Activated CD8-positive, alpha-beta memory T cell treated with anti-CD3 and anti-CD28 coated beads, Interleukin-2, amount 50 U/mL, for 4 hours (primary cell): ENCODE data around the gene RFX8.
"Not testable (repeated sequence)": the region's sequence is repeated elsewhere in the genome, so short reads cannot be mapped to it uniquely, and the experiment has no call there.

Source experiments
- DNase-seq: peaks from one replicate; pipeline ENCODE4 v3.0.0-alpha.2; 2020

RFX8 gene

GRCh38 chr2:101372792-101373191, 102.1 kb downstream of the RFX8 start:
- DNase-seq = no peak

- DNase-seq = no peak
Measured at GRCh38 chr2:101371636-101372035, 103.3 kb downstream of the RFX8 start.

- DNase-seq = no peak
Measured at GRCh38 chr2:101369100-101369499, 105.8 kb downstream of the RFX8 start.

DNA sequence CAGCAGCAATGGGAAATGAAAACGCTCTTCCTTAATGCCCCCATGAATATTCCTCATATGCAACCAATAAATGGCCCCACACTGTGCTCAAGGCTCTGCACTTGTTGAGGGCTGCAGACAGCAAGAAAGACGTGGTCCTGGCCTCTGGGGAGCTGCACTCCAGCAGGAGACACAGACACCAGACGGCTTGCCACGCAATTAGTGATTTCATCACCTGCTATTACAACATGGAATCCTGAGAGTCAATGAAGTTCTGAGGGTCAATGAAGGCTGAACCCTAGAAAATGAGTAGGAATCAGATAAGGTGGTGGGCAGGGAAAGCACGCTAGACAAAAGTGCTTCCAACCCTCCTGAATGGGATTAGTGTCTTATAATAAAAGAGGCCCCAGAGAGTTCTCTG, 106.5 kb downstream of the RFX8 start:
- DNase-seq = no peak

DNA sequence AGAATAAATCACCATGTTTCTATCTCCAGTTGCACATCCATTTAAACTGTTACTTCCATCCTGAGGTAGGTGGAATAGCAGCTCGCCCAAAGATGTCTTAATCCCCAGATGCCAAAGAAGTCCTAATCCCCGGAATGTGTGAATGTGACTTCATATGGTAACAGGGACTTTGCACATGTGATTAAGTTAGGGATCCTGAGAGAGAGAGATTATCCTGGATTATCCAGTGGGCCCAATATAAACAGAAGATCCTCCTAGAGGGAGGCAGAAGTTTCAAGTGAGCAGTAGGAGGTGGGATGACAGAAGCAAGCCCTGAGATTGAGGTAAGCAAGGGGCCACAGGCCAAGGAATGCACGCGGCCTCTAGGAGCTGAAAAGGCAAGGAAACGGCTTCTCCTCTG, 107.4 kb downstream of the RFX8 start:
- no peak for DNase-seq

DNA sequence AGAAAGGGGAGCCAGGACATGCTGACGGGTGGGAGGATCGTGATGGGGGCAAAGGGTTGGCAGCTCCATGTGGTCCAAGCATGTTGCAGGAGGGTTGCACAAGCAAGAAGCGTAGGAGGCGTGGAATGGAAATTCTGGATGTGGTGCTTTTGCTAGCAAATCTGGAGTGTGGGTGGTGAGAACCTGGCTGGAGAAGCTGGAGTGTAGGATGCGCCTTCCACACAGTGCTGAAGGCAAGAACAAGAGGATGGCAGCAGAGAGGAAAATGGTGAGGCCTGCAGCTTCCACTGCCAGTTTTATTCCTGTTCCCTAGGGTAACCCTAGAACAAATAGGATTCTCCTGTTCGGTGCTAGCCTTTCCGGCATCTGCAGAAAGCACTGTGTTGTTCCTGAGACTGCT, 110.0 kb downstream of the RFX8 start:
- DNase-seq = no peak

GRCh38 chr2:101362777-101363176, 112.1 kb downstream of the RFX8 start:
- DNase-seq = no peak

- no peak for DNase-seq
Measured at GRCh38 chr2:101362316-101362715, 112.6 kb downstream of the RFX8 start.

DNA sequence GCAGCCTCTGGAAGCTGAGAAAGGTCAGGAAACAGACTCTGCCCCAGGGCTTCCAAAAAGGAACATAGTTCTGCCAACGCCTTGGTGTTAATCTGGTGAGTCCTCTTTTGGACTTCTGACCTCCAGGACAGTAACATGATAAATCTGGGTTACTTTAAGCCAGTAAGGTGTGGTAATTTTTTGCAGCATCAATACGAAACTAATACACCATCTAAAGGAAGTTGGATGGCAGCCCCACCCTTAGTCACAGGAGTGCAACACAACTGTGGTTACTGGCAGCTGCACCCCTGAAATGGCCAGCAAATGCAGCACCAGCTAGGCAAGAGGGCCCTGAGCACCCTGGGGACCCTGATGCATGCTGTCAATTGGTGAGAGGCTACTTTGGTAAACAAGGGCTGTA, 113.4 kb downstream of the RFX8 start:
- DNase-seq = no peak

GRCh38 chr2:101361121-101361520, 113.8 kb downstream of the RFX8 start:
- DNase-seq = no peak

DNA sequence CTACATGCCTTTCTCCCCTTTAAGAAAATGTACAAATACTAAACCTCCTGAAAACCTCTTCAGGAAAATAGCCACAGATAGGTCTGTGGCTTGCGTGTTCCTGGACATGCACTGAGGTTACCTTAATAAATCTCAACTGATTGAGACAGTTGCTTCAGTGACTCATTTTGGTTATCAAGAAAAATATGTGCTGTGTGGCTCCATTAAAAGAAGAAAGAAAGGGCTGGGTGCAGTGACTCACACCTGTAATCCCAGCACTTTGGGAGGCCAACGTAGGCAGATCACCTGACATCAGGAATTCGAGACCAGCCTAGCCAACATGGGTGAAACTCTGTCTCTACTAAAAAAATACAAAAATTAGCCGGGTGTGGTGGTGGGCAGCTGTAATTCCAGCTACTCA, 114.7 kb downstream of the RFX8 start:
- DNase-seq = no peak

GRCh38 chr2:101359410-101359954, 115.4 kb downstream of the RFX8 start:
- no peak for DNase-seq

- DNase-seq = no peak
Measured at GRCh38 chr2:101357376-101357775, 117.5 kb downstream of the RFX8 start.

DNA sequence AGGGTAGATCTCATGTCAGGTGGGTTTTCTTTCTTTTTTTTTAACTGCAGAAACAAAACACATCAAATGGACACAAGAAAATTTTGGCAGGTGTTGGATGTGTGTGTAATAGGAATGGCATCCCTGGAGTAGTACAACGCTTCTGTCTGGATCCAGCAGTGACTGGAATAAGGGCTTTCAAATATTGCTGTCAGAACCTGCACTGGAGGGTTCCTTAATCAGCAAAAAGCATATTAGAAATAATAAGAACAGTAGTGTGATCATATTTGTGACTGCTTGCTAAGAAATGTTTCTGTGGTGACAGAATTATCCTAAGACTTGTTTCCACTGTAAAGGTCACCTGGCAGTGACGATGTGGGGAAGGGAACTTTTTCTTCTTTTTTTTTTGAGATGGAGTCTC, 118.4 kb downstream of the RFX8 start:
- DNase-seq = no peak

- no peak for DNase-seq
Measured at GRCh38 chr2:101356055-101356454, 118.9 kb downstream of the RFX8 start.

GRCh38 chr2:101355401-101356054, 119.4 kb downstream of the RFX8 start:
- DNase-seq = no peak

- no peak for DNase-seq
Measured at GRCh38 chr2:101354420-101355311, 120.2 kb downstream of the RFX8 start.

- DNase-seq = not testable (repeated sequence)
Measured at GRCh38 chr2:101352631-101353030, 122.3 kb downstream of the RFX8 start.

DNA sequence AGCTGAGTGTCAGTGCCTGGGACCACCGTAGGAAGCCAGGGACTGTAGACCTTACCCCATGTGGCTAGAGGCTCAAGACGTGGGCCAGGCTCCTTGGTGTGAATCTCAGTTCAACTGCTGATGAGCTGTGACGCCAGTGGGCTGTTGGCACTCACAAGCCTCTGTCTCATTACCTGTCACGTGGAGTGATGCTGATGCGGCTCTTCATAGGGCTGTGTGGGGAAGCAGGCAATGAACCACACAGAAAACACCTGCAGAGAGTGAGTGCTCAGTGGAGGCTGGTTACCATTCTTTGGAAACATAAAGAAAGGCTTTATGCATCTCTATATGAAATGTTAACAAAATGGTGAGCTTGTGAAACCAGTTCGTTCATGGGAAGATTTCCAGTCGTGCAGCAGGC, 123.7 kb downstream of the RFX8 start:
- no peak for DNase-seq

DNA sequence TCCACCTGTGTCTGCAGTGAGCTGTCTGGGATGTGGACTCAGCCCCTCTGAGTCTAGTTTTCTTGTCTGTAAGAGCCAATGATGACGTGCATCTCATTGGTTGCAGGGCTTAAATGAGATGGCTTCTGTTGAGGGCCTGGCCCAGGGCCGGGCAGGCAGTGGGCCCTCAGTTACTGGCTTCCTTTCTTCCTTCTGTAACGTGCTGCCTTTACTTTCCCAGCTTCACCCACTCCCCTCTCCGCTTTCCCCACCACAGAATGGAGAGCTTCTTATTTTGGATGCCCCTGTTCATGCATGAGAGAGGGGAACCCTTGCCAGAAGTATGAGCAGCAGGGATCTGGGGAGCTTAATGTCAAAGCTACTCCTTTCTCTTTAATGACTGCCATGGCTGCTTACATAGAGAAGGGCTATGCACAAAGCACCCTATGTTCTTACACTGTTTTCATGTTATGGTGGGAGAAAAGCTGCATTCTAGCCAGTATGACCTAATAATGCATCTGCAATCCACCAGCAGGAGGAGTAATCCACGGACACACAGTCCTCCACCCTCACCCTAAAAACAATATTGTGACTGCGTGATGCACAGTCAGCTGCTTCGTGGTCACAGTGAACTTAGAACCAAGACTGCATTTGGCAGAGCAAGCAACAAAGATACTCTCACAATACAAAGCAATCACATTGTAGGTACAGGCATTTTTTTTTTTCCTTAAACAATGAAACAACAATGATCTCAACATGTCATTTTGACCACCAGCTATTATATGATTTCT, 124.8 kb downstream of the RFX8 start:
- no peak for DNase-seq

GRCh38 chr2:101348883-101349282, 126.0 kb downstream of the RFX8 start:
- DNase-seq = no peak
